H4 (cell line): ENCODE data around the gene XDH. TPM values are rescaled to one million over a fixed set of nuclear protein-coding genes. Genes with fewer than 3 reads are reported as not detected.
A peak's percentile ranks its signal among the peaks of the same experiment; 100 is the strongest.

Experiments
- DNase-seq: peaks from one replicate; pipeline ENCODE4 v3.0.0-alpha.2; 2015; ENCODE audit warnings: low spot score
- total RNA-seq: library from RNA; depleted of rRNA; stranded (reverse); fragments of >200 nt; shearing (Covaris generic); gene quantifications from 2 replicates; pipeline ENCODE4 v1.2.3, GENCODE V29; 2014; rRNA removed

XDH gene
- total RNA-seq = 0.33 and 1.2 TPM in 2 replicates

DNA sequence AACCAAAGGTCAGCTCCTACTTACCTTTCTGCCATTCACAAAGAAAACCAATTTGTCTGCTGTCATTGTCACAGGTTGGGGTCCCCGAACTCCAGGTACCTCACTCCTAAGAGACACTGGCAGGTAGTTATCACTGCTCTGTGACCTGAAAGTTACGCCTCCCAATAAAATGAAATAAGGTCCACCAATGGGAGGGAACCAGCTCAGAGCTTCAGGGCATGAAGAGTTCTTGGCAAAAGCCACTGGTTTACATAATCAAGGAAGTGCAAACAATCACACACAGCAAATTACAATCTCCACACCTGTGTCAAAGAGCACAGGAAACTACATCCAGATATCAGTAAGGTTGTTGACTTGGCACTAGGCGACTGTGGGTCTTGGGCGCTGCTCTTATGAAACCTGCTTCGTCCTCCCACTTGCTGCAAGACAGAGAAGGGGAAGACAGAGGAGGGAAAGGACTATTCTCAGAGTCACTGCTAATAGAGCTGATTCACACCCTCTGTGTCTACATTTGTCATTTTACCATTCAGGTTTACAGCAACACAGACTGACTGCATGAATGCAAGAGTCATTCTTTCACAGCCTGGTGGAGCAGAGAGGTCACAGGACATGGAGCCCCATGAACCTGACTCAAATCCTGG, at the start of gene XDH:
Gene XDH, minus strand, starts transcription at position 142 of the 641 bp plus-strand sequence. Its CDS starts 76 bp downstream, at position 66.
- DNase-seq = no peak

DNA sequence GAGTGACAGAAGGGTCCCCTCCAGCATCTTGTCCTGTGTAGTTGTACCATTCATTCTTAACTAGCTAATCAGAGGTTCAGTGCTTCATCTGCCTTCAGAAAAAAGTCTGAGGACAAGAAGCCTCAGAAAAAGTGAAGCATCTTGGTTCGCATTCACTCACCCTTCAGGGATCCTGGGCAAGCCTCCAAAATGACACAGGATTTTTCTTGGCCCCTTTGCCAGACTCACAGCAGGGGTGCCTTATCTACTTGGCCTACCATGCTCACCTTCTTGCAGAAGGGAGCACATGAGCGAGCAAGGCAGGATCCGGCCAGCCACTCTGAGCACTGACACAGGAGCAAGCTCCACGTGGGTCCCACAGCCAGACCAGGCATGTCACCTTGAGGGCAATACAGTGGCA, 43.1 kb upstream of the XDH start:
- no peak for DNase-seq

DNA sequence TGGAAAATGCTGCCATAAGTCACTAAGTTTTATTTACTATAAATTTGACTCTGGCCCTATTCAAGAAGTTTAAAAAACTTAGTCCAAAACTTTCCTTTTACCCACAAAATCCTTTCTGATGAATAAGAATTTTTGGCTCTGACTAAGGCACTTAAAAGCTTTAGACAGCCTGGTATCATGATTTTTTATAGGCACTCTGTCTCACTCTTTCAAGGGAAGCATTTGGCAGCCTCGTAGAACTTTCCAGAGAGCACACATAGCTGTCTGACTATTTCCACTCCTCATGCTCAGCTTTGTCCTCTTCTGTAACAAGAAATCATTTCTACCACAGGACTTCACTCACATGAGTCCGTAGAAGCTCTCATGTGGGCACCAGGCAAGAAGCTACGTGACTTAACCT, 32.3 kb upstream of the XDH start:
- no peak for DNase-seq

DNA sequence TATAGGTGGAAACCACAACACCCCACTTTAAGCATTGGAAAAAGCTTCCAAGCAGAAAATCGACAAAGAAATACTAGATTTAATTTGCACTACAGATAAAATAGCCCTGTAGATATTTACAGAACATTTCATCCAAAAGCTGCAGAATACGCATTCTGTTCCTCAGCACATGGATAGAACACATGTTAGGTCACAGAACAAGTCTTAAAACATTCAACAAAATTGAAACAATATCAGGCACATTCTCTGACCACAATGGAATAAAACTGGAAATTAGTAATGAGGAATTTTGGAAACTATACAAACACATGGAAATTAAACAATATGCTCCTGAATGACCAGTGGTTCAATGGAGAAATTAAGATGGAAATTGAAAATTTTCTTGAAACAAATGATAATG, 27.8 kb upstream of the XDH start:
- no peak for DNase-seq

DNA sequence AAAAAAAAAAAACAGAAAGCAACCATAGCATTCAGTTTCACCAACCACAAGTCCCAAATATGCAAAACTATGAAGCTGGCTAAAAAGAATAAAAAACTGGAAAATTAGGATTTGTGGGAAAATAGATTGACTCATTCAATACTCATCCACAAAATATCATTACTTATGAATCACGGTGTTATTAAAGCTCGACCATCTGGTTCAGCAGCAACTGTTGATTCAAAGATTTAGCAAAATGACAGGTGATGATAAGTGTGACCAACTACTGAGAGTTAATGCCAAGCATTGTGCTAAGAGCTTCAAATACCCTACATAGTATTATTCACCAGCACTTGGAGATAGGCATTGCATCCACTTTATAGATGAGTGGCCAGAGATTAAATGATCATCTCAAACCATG, 26.2 kb upstream of the XDH start:
- DNase-seq = no peak

DNA sequence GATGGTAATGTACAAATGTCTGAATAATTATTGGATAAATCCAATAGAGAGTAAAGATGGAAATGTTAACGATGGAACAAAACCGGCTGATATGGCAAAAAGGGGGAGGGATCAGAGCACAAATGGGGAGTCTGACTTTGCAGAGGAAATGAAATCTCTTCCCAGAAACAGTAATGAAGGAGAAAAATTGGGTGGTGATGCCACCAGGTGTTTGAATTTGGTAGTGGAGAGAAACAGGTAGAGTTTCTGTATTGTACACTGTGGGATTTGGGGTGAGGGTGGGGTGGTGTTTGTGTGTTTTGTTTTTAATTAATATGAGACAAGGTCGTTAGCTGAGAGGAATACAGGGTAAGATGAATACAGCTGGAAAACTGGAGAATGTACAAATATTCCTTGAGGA, 20.4 kb upstream of the XDH start:
- DNase-seq = no peak

DNA sequence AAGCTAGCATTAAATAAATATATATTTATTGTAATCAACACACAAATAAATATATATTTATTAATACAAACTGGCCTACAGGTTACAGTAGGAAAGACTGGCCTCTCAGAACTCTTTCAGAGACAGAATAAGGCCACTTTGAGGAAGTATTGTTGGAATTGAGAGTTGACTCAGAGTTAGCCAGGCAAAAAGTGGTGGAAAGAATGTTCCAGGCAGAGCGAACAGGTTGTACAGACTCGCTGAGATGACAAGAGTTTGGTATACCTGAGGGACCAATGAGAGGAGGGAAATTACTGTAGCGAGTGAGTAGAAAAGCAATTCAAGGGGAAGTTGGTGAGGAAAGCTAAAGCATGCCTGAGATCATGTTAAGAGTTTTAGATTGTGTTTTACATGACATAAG, 19.0 kb upstream of the XDH start:
- no peak for DNase-seq

DNA sequence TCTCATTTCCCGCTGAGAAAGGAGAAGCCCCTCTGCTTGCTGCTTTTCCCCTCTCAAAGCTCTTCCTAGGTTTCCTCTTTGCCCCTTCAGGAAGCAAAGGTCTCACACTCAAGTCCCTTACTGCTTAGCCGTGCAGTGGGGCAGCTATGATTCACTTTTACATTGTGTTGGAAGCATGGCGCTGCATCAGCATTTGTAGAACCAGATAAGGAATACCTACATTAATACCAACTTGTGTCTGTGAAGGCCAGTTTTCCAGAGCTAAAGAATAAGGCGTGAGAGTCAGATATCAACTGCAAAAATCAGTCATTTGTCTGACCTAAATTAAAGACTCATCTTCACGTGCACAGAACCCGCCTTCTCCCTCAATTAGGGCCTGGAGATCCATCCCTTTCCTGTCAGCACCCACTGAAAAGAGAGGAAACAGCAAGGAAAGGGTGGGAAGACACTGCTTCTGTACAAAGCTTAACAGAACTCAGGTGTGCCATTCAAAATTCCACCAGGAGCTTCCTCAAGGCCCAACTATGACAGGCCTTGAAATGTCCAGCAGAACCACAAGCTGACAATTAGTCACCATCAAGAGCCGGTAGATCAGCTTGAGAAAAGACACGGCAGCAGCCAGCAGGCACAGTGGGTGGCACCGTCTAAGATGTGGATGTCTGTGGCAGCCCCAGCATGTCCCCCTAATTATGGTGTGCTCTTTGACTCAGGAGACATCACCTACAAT, 16.1 kb upstream of the XDH start:
- DNase-seq = no peak

DNA sequence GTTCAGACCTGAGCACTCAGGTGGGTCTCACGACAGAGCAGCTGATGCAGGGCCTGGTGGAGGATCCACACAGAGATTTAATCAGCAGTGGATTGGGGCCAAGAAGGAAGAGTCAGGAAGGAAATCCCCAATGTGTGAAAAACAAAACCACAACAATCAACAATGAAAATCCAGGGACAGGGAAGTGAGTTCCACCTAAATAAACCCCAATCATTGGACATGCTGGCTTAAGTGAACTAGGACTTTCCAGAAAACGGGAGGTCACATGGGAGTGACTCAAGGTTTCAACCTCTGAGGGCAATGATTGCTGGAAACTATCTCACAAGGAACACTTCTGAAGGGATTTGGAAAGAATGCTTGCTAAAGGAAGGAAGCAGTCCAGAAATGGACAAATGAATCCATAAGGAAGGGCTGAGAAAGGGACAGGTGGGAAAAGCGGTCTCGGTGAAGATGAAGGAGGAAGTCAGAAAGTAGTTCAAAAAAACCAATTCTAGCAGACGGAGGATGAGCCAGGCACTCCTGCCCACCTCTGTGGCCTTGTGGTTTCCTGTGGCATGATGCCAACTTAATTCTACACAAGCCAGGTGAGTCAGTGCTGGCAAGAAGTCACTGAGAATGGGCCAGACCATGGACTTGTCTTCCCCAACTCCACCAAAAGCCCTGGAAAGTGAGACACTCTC, 15.4 kb upstream of the XDH start:
- no peak for DNase-seq

DNA sequence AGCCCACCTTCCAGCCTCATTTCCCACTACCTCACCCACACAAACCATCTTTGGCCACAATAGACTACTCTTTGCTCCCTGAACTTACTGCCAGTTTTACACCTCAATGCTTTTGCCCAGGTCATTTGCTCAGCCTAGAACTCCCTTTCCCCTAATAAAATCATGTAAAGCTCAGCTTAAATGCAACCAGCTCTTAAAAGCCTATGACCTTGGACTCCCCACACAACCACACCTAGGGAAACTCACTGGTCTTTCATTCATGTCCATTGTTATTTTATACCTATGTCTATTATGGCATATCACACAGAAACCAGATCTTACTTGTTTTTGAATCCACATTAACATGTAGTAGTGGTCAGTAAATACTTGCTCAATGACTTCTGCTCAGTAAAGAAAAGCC, 14.5 kb upstream of the XDH start:
- DNase-seq = no peak

DNA sequence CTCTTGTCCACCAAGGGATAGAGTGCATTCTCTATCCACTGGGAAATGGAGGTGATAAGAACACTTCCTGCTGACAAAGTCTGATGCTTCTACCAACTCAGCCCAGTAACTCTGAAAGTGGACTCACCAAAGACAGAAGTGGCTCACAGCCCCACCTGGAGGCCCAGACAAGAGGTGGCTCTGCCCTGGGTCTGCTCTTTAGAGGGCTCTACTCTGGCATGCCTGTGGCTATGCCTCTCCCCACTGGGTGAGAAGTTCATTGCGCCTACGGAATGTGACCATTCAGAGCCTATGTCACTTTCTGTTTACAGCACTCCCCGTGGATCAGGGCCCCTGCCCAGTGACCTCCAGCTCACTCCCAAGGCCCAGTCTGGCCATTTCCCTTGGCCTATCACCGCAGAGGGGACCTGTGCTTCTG, 13.5 kb upstream of the XDH start:
- DNase-seq = peak; percentile 8

DNA sequence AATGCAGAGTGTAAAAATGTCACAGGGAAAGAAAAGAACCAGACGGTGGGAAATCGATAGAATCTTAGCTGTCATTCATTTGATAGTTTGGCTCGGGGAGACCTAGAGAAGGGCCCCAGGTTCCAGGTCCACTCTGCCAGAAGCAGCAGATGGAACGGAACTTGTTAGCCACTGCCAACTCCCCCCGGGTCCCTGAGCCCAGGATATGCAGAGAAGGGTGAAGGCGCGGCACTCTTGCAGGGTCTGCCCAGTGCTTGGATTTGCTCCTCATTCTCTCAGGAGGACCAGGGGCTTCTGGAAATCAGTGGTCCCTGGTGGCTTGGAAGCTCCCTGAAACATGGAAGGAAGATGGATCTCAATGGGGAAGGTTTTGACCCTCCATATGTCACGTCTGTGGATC, 11.6 kb upstream of the XDH start:
- DNase-seq = no peak

DNA sequence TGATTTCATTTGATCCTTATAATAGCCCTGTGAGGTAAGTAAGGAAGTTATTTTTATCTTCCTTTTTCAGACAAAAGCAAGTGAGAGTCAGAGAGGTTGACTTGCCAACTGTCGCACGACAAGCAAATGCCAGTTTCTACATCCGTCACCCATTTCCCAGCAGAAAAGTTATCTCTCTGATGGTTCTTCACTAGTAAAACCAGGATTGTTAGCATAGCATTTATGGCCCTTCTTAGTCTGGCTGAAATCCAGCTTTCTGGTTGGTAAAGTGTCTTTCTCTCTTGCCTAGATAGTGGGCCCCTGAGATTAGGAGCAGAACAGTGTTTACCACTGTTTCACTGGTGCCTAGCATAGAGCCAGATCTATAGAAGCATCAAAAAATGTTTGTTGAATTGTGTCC, 7.1 kb upstream of the XDH start:
- DNase-seq = no peak

DNA sequence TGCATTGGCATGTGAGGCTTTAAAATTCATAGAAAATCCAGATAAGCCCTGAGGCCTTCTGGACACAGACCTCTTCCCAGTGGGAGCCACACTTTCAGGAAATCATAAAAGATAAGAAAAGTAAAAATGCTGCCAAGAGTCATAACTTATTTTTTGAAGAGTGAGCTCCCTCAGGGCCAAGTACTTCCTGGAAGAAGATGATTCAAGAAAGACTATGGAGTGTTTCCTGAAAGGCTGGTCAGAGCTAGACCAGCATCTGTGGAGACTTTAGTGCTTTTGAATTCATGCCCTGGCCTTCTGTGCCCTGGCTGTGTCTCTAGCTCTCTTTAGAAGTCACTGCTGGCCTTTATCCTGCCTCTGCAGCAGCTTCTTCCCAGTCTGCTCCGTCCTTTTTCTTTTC, 6.4 kb upstream of the XDH start:
- no peak for DNase-seq

DNA sequence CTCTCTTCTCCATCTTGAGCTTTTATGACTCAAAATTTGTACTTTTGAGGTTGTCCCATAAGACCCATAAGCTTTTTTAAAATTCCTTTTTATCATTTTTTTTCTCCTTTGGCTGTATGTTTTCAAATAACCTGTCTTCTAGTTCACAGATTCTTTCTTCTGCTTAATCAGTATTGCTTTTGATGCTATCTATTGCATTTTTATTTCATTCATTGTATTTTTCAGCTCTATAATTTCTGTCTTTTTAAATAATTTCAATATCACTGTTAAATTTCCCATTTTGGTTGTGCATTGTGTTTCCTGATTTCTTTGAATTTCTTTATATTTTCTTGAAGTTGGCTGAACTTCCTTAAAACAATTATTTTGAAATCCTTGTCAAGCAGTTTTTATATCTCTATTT, 4.8 kb upstream of the XDH start:
- no peak for DNase-seq

DNA sequence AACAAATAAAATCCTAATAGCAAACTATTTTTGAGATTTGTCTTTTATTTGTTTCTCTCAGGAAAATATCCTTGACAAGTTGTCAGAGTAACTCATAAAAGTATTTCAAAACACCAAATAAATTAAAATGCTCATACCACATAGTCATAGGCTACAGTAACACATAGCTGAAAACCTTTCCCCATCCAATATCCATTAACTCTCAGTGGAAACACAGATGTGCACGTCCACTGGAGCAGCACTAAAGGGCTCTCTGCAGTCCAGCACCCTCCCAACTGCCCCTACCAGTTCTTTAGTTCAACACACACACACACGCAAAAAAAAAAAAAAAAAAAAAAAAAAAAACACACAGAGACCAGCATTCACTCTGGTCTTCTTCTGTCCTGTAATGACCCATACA, 879 bp upstream of the XDH start:
- no peak for DNase-seq

DNA sequence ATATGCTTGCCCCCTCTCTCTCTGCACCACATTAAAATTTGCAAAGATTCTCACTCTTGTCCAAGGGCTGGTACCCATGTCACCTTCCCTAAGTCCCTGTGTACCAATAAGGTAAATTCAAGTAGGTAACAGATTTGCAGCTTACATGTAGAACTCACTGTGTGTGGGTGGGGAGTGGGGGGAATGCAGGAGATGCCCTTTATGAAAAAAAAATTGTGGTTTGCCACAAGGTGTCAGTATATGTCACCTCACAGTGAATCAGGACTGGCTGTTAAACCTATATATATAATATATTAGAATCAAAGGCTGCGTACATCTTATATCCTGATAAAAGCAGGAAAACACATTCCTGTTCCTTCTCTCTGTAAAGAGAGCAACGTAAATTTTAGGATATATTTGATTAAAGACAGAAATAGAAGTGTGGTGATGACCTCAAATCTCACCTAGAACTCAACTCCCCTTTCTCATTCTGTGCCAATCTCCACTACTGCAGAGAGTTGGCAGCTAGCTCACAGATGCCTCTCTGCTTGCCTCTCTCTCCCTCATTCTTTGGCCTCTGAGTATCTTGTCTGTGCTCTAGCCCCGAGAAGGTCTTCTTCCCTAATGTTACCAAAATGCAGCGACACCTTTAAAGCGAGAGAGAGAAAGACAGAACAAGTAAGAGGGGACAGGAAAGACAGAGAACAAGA, 536 bp downstream of the XDH start:
- no peak for DNase-seq

DNA sequence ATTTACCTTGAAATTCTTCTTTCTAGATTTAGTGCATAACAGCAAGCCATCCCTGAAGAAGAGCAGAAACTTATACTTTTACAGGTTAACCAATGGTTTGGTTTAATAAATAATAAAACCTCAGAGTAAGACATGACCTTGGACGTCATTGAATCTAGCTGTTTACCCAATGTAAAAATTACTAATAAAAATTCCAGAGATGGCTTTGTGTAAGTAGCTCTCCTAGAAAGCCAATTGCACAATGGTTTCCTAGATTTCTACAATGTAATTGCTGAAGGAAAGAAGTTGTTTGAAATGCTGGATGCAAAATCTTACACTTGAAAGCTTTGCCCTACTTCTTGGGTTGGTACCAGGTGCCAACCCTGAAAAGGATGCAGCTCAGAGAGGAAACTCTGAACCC, 1.5 kb downstream of the XDH start:
- no peak for DNase-seq

DNA sequence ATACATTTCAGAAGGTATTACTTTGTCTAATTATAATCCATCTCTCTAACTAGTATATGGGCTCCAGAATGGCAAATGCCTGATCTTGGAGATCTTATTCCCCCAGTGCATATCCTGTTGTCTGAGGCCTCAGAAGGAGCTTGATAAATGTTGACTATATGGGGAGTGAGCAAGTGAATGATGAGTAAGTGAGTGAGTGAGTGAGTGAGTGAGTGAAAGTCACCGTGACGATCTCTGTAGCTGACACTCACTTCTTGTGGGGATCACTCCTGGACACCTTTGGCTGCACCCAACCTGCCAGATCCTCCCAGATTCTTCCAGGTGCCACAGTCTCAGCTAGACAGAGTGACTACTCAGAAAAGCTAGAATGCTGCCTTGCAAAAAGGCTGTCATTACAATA, 2.8 kb downstream of the XDH start:
- no peak for DNase-seq

DNA sequence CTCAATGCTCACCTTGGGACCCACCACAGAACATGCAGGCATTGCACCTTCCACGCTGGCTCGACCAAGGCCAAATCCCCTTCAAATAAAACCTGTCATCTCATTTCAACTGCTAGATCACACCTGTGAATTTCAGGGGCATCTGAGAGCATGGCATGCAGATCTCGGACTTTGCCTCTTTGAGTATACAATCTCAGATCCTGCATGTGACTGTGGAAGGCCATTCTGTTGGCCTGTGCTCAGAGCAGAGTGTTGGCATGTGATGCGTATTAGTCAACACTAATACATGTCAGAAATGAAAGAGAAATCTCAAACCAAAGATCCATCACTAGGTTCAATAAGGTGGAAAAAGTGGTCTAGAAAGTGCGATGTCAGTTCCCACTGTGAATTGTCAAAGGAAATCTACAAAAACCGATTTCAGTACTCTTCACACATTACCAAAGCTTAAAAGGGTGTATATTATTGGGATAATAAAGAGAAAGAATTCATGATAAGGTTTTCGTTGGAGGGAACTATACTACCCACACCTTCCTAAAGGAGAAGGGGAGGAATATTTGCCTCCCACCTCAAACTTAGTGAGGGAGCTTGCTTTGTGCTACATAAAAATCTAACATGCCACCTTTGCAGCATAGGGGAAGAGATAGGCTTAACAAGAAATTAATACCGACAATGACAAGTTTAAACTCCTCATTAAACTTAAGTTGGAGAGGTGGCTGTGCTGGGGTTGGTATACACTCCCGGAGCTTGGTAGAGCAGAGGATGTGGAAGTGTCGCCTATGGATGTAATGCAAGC, 7.8 kb downstream of the XDH start:
- DNase-seq = no peak

DNA sequence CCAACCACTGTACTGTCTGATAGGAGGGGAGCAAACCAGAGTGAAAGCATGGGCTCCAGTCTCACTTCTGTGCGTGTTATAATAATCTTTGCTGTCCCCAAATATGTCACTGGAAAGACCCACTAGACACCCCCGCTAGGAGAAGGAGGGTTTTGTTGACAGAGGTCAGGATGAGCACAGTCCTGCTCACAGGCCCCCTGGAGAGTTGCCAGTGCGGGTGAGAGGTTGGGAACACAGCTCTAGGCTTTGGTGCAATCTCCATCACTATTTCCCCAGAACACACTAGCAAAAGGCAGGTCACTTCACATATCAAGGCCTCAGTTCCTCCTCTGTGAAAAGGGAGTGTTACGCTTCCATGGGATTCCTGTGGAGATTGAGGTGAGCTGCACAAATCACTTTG, 9.7 kb downstream of the XDH start:
- DNase-seq = no peak

DNA sequence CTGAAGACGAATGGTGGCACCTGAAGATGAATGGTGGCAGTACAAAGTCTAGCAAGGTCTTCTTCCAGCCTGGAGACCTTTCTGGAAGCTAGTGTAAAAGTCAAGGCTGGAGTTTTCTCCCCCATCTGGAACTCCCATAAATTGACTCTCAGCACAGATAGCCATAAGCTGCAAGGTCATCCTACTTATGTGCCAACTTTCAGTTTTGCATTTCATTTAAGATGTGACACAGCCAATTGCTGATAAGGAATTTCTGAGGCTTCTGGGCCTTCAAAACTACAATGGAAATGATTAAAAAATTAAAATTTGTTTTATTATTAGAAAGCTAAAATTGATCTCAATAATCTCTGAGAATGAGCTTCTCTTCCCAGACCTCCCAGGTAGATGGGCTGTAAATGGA, 10.2 kb downstream of the XDH start:
- DNase-seq = no peak
